Calu3 (cell line): ENCODE results near the gene DNER. TPM values are rescaled to one million over a fixed set of nuclear protein-coding genes. Genes with fewer than 3 reads are reported as not detected.
A peak's percentile ranks its signal among the peaks of the same experiment; 100 is the strongest.

Experiments
- BruUV-seq: library from RNA; stranded (reverse); fragments of 400-500 nt; replicated peaks from 2 replicates; lab custom pipeline; 2021; lab: Mats Ljungman, UMichigan
- CTCF ChIA-PET: fragments of 300-600 bp; sonication (Branson Sonifier 250); formaldehyde crosslinking; loops from one replicate; lab custom pipeline; 2022; ENCODE audit warnings: antibody characterized with exemption; lab: Charles Lee
- DNase-seq: peaks from one replicate; pipeline ENCODE4 v3.0.0; 2022
- H3K27ac Mint-ChIP-seq: one replicate; pipeline ENCODE4 v1.8.0; 2022; ENCODE audit warnings: mixed read lengths; ENCODE audit not compliant: unreplicated experiment
- H3K27me3 Mint-ChIP-seq: one replicate; pipeline ENCODE4 v1.8.0; 2022; ENCODE audit warnings: mixed read lengths; ENCODE audit not compliant: unreplicated experiment
- H3K36me3 Mint-ChIP-seq: one replicate; pipeline ENCODE4 v1.8.0; 2022; ENCODE audit warnings: mild to moderate bottlenecking, moderate library complexity, mixed read lengths; ENCODE audit not compliant: insufficient read depth, unreplicated experiment
- H3K4me1 Mint-ChIP-seq: one replicate; pipeline ENCODE4 v1.8.0; 2022; ENCODE audit warnings: mild to moderate bottlenecking, low read depth, mixed read lengths; ENCODE audit not compliant: unreplicated experiment
- H3K4me3 Mint-ChIP-seq: one replicate; pipeline ENCODE4 v1.8.0; 2022; ENCODE audit warnings: mild to moderate bottlenecking, low read depth, moderate library complexity, mixed read lengths; ENCODE audit not compliant: unreplicated experiment
- H3K9me3 Mint-ChIP-seq: one replicate; pipeline ENCODE4 v1.8.0; 2022; ENCODE audit warnings: low read depth, mixed read lengths; ENCODE audit not compliant: unreplicated experiment
- CTCF ChIP-seq: fragments of 200-600 bp; IDR thresholded peaks from one replicate; pipeline ENCODE4 v1.8.0; 2022; ENCODE audit warnings: antibody characterized with exemption; ENCODE audit not compliant: unreplicated experiment
- intact Hi-C: fragments of 100-400 bp; cut with micrococcal nuclease; formaldehyde crosslinking; loops from one replicate; pipeline ENCODE4 v1.10.0; 2022; ENCODE audit not compliant: unreplicated experiment
- total RNA-seq: library from RNA; stranded (reverse); gene quantifications from 2 replicates; pipeline ENCODE4 v1.2.3, GENCODE V29; 2022

Gene DNER
- total RNA-seq, 1 experiment from 2014 or later = 1.1 TPM

GRCh38 chr2:229485857-229486256 is 228.5 kb downstream of the DNER start:
- Mint-ChIP-seq H3K36me3 (no peaks in the 10 kb centered on the region), H3K27me3 (no peaks in the 10 kb centered on the region), H3K27ac (no peak overlapping the region), H3K9me3 (peaks cover 8% of the 10 kb centered on the region), H3K4me1 (no peaks in the 10 kb centered on the region), H3K4me3 (no peak overlapping the region)
- DNase-seq = no peak
- CTCF ChIA-PET = no interaction called here
- TF ChIP-seq CTCF = no peak
- intact Hi-C loops = no loop called here
- BruUV-seq = no TSS peak

- no peaks in the 10 kb centered on the region for H3K36me3 Mint-ChIP-seq
- no peak overlapping the region for H3K4me3 Mint-ChIP-seq
- no peaks in the 10 kb centered on the region for H3K27me3 Mint-ChIP-seq
- peaks cover 13% of the 10 kb centered on the region for H3K4me1 Mint-ChIP-seq
- DNase-seq = no peak
- H3K9me3 Mint-ChIP-seq = peaks cover 2% of the 10 kb centered on the region
- CTCF ChIA-PET = interaction anchor here (0.5 kb wide), 1 partner anchor 314 kb away, joined by 3 read pairs; no protein-coding TSS in a partner anchor
- intact Hi-C loops = no loop called here
- TF ChIP-seq CTCF = no peak
- no peak overlapping the region for H3K27ac Mint-ChIP-seq
- no TSS peak for BruUV-seq
Observed at GRCh38 chr2:229477269-229477755, 237.0 kb downstream of the DNER start.

GRCh38 chr2:229475778-229476177 is 238.6 kb downstream of the DNER start:
- Mint-ChIP-seq H3K4me1 (peaks cover 13% of the 10 kb centered on the region), H3K27me3 (no peaks in the 10 kb centered on the region), H3K9me3 (peaks cover 2% of the 10 kb centered on the region), H3K27ac (peak overlapping the region; percentile 47), H3K36me3 (no peaks in the 10 kb centered on the region), H3K4me3 (no peak overlapping the region)
- intact Hi-C loops = no loop called here
- BruUV-seq = no TSS peak
- CTCF ChIA-PET = interaction anchor here (2.1 kb wide), 1 partner anchor 44 kb away, joined by 5 read pairs; no protein-coding TSS in a partner anchor
- no peak for TF ChIP-seq CTCF
- DNase-seq = no peak

GRCh38 chr2:229474125-229474524 is 240.2 kb downstream of the DNER start:
- Mint-ChIP-seq H3K27ac (no peak overlapping the region), H3K4me3 (no peak overlapping the region), H3K36me3 (no peaks in the 10 kb centered on the region), H3K9me3 (no peaks in the 10 kb centered on the region), H3K27me3 (no peaks in the 10 kb centered on the region), H3K4me1 (peaks cover 13% of the 10 kb centered on the region)
- no peak for DNase-seq
- no TSS peak for BruUV-seq
- no peak for TF ChIP-seq CTCF
- intact Hi-C loops = no loop called here
- CTCF ChIA-PET = no interaction called here
